NT2/D1 (cell line): ENCODE measurements around the gene PRR20G.

Experiments used
- SUZ12 ChIP-seq: IDR thresholded peaks from 2 replicates; pipeline ENCODE4 v1.6.1; 2011; ENCODE audit not compliant: insufficient read length, insufficient read depth; ENCODE audit errors: extremely low read depth
- YY1 ChIP-seq: IDR thresholded peaks from 2 replicates; pipeline ENCODE4 v1.6.1; 2011; ENCODE audit not compliant: insufficient read length, insufficient read depth
- ZNF274 ChIP-seq: IDR thresholded peaks from 2 replicates; pipeline ENCODE4 v1.6.1; 2011; ENCODE audit warnings: mild to moderate bottlenecking, low read depth, low read length

GRCh38 chr3:127277561-127277960, 10.3 kb downstream of the PRR20G start:
- TF ChIP-seq ZNF274 (no peak), SUZ12 (no peak), YY1 (no peak)
